T-helper 1 cell (primary cell): ENCODE results near the gene CSKMT.
"Not testable (repeated sequence)": the region's sequence is repeated elsewhere in the genome, so short reads cannot be mapped to it uniquely, and the experiment has no call there.

Experiments used
- DNase-seq, 5 donors: peaks; one replicate each; pipeline ENCODE4 v3.0.0-alpha.2; 2012 to 2020

CSKMT gene

DNA sequence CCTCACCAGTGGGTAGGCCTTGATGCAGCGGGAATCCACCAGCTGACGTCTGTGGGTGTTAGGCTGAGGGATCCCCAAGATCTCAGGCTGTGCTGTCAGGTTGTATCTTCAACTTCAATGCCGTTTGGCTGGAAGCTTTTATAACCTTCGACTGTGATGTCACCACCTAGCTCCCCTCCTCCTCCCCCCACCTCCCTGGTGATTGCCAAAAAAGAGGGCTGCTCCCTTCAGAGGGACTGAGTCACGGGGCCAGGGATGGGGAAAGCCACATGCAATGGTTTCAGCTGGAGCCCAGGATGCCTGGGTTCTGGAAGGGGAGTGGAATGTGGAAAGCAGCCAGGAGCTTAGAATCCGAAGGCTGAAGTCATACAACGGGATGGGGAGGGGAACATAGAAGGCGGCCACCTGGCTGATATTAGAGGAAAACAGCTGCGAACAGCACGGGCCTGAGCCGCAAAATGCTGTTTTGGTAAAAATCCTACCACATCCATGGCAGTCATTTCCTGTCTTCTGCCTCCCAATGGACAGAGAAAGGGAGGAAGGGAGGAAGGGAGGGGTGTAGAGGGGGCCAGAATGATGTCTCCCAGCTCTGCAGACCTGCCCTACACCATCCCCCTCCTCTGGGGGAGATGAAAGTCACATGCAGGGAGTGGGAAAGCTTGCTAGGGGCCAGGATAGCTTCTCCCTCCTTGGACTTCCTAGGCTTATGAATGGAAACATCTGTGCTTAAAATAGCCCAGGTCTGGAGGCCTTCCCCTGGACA, 24.5 kb downstream of the CSKMT start, which contains the start of gene LRRN4CL:
Gene LRRN4CL (minus strand): TSS at position 110 of the 763 bp plus-strand sequence. CDS start 1,022 bp downstream, outside the sequence.
- DNase-seq: no peak

DNA sequence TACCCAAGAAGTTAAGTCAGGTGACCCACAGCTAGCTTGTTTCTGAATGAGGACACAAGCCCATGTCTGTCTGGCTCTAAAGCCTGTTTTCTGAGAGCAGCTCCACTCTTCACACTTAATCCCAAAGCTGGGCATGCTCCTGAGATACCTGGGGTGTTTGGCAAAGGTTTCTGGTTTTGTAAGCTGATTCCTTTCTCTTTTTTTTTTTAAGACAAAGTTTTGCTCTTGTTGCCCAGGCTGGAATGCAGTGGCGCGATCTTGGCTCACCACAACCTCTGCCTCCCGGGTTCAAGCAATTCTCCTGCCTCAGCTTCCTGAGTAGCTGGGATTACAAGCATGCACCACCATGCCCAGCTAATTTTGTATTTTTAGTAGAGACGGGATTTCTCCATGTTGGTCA, 28.5 kb downstream of the CSKMT start:
- not testable (repeated sequence) for DNase-seq

DNA sequence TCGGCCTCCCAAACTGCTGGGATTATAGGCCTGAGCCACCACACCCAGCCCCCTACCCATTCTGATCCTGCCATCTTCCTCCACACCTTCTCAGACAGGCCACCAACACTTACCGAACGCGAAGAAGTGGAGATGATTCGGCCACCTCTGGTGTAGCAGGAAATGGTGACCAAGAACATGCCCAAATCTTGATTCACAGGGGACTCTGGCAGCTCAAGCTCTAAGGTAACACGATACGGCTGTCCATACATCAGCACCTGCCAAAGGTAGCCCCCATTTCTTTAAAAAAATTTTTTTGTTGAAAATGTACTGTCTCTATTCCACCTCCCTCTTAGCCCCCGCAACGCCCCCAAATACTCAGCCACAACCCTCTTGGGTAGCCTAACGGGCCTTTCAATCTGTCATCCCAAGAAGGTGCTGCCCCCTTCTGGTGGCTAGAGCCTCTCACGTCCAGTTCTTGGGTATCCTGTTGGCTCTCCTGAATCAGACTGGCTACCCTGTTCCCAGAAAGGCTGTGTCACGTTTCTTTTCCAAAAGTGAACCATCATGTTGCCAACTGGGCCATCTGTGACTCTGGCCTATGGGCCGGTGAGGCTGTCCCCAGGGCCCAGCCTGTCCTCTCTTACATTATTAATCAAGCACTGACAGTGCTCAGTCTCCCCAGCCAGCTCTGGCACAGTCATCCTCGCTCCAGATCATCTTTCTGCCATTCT, 29.5 kb downstream of the CSKMT start:
- peak; percentile 47 to 75 (median 68) for DNase-seq

DNA sequence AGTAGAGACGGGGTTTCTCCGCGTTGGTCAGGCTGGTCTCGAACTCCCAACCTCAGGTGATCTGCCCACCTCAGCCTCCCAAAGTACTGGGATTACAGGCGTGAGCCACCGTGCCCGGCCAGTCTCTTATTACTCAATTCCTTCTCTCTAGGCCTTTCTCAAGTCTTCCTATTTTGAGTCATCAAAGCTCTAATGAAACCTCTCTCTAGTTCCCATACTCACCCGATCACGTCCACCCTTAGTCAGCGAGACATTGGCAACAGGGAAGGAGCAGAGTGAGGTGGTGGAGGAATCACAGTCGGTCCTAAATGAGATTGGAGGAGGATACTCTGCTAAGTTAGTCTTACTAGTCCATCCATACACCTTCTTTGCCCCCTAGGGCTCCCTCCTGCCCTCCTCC, 37.1 kb downstream of the CSKMT start:
- DNase-seq: no peak

DNA sequence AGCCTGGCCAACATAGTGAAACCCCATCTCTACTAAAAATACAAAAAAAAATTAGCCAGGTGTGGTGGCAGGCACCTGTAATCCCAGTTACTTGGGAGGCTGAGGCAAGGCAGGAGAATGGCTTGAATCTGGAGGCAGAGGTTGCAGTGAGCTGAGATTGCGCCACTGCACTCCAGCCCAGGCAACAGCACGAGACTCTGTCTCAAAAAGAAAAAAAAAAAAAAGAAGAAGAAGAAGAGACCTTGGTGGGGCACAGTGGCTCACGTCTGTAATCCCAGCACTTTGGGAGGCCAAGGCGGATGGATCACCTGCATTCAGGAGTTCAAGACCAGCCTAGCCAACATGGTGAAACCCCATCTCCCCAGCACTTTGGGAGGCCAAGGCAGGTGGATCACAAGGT, 38.8 kb downstream of the CSKMT start:
- DNase-seq: not testable (repeated sequence)

DNA sequence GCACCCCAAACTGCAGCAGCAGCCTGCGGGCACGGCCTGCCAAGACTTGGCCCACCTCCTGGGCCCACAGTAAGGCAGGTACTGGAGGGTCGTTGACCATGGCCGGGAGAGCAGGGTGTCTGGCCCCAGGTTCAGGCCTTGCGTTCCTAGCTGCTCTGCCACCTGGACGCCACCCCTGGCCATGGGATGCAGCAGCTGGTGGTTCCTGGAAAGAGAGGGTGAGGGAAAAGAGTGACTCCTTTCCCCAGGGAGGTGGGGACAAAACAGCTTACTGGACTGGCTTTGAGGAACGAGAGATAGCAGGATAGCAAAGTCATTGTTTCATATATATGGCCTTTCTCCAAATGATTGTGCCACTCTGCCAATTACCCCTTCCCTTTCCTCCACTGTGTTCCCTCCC, 40.3 kb downstream of the CSKMT start:
- no peak for DNase-seq

DNA sequence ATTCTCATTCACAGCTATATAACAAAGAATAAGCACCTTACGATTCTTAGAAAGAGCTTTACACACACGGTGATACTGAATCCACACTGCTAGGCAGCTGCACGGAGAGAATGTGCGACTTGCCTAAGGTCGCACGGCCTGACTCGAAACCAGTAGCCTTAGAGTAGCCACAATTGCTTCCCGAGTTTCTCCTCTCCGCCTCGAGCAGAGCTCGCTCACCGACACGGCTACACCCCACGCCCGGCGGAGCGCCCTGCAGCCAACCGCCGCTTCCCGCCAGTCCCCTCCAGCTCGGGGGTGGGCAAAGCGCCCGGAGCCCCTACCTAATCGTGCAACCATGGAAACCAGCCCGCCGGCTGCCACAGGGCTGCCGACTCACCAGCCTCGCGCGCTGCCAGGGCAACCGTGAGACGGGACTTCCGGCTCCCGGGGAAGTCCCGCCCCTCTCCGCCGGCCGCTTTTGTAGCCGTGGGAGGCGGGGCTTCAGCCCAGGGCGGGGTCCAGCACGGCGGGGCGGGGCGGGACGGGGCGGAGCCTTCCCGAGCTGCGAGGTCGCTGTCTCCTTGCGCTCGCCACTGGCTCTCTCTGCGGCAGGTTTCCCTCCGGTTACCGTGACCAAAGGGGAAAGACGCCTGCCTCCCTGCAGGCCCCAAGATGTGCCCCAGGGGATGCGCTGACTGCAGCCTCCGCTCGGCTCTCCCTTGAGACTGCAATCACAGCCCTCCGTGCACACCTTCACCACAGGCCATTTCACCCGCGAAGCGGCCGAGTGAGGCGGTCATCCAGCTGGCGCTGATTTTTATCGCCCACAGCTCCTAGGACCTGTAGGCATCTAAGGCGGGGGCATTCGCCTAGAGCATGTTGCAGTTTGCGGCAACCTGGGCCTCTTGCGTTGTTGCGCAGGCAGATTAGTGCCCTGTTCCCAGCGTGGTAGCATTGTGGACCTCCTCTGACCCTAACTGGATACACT, 41.1 kb downstream of the CSKMT start:
- peak; percentile 91 to 96 (median 92) for DNase-seq

DNA sequence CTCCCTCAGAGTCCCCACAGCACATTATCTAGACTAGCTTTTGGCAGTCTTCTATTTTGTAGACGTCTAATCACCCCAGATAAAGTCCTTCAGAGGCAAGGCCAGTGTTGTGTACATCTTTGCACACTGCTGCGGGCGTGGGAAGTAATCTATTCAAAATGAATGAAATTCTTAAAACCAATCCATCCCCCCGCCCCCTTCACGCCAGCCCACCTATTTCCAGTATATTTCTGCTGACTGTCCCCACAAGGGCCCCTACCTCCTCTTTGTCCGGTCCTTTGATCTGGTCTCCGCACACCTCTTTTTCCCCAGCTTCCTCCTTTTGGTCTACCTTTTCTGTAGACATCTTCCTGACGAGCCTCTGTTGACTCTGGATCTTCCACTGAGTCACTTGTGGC, 41.7 kb downstream of the CSKMT start:
- no peak for DNase-seq

DNA sequence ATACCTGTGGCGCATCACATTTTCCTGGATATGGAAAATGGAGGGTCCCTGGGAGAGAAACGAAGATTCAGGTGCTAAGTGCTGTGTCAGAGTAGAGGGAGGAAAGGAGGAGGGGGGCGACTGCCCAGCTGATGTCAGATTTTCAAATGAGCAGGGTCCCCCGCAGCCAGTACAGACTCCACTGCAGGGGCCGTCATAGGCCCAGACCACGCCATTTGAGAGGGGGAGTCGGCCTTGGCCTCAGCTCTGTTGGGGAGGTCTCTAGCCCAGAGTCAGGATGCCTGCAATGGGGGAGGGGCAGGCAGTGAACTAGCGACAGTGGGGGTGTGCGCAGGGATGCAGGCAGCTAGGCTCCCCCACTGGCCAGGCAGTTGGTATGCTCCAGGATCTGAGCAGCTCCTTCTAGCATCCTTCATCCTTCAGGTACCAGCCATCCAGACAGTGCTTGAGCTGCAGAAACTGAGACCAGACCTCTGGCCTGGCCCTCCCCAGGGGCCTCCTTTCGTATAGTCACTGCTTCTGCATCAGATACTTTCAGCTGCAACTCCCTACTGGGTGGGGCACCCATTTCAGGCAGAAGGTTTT, 42.3 kb downstream of the CSKMT start, which contains the start of the genes BSCL2 and GNG3:
Gene BSCL2 (minus strand): TSS at position 148 of the 585 bp plus-strand sequence. CDS start 229 bp downstream, outside the sequence.
Gene GNG3 (plus strand): TSS at position 400 of the 585 bp plus-strand sequence. CDS start 620 bp downstream, outside the sequence.
- no peak for DNase-seq

DNA sequence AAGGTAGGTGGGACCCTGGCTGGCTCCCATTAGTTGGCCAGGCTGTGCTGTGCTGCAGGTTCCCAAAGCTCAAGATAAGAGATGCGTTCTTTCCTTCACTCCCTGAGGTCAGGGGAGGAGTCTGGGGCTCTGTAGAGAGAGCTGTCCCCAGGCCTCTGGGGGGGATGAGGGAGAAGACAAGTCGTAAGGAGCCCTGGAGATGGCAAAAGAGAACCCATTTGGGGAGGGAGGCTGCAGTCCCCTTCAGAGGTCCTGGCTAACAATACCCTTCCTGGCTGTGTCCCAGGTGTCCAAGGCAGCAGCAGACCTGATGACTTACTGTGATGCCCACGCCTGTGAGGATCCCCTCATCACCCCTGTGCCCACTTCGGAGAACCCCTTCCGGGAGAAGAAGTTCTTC, 43.3 kb downstream of the CSKMT start:
- no peak for DNase-seq

DNA sequence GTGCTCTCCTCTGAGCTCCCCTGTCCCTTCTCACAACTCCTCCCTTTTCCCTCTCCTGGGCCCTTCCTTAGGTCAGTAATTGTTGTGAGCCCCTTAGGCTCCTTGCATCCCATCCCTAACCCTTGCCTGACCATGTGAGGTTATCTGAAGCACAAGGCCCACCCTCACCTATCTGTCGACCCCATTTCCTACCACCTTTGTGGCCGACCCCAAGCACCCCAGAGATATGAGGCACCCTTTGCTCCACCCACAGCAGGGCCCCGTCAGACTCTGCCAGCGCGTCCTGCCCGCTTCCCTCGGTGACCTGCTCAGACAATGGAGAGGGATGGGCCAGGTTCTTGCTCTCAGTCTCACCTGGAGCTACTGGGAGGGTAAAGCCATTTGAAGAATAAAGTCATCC, 43.7 kb downstream of the CSKMT start:
- peak in 3 of 5 donors; percentile 29 to 36 (median 30) for DNase-seq

DNA sequence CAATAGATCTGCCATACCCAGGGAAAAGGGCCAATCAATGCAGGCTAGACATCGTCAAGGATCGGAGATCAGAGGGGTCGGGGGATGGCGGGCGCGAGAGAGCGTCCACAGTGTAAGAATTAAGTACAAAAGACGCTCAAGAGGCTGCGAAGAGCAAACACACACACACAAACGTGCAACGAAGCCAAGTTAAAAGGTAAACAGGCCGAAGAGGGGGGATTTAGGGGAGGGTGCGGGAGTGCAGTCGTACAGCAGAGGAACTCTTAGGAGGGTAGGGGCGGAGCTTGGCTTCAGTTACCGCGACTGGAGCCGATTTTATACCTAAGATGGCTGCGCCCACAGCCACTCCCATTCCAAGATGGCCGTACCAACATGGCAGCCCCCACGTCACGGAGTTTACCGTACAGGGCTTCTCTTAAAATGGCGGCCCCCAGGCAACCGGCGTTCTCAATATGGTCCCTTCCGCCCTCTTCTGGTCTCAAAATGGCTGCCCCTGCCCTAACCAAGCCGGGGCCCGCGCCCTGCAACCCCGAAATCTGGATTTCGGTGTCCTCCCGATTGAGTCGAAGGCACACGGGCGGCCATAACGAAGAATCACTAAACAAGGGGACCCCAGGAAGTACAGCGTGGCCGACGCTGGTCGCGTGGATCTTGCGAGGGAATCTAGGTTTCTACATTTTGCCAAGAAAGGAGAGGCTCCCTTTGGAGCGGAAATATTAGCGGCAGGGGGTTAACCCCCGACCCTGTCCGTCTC, 44.3 kb downstream of the CSKMT start:
- DNase-seq: peak; percentile 93 to 98 (median 96)

DNA sequence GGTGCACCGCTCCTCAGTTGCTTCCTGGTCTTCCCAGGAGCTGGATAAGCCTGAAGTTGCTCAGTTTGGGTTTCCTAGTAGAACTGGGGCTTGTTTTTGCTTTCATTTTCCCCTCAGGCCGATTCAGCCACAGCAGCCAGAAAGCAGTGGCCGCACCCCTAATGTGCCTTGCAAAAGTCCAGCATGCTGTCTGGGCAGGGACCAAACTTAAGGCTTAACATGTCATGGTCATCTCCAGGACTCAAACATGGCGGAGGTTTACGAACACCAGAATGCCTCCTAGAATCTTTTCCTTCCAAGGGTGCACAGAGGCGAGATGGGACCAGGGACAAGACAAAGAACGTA, 44.9 kb downstream of the CSKMT start:
- peak in 1 of 5 donors; percentile 20 for DNase-seq

DNA sequence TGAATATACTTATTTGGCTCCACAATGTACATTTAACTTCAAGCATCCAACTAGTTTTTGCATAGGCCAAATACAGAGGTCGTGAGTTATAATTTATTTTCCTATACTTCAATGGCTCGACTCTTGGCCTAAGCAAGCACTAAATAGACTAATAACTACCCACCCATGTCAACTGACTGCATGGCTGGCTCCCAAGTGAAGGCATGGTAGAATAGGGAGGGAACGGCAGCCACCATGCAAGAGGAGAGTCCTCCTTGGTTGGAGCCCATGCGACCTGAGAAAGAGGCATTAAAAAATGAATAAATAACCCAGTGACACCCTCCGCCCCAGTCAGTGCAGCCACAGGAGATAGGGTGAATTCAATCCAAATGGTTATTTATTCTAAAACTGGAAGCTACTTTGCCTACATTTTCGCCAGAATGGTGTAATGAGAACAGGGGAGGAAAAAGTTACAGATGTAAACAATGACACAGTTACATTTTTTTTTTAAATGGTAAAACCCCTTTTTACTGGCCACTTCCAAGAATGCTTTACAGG, 47.2 kb downstream of the CSKMT start:
- DNase-seq: no peak

DNA sequence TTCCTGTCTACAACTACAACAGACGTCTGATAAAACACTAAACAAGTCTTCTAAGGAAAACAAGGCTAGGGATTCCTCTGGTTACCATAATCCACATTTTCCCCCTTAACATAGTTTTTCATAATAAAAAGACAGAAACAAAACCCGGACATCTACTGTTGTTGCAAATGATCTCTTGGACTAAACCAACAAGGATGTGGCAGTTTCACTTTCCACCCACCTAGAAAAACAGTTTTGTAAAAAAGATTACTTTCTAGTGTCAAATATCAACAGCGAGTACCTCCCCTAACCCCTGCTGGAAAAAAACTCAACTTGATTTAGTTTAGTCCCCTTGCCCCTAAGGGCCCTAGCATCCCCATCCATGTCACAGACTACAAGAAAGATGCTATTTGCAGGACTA, 47.7 kb downstream of the CSKMT start:
- DNase-seq: peak in 1 of 5 donors; percentile 64

DNA sequence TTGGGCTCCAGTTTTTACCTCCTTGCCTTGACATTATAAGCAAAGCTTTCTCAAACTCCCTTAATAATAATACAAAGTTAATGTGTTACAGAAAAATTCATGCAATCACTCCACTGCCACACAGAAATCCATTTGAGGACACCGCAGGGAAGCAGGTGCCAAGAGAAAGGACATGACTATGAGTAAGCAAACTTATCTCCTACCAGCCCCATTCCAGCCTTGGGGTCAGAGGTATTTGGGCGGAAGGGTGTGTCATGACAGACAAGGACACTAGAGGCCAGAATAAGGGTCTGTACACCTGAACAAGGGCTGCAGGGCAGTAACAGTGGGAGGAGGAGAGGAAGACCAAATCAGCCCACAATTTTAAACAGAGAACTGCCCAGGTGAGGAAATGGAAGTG, 48.2 kb downstream of the CSKMT start:
- no peak for DNase-seq

DNA sequence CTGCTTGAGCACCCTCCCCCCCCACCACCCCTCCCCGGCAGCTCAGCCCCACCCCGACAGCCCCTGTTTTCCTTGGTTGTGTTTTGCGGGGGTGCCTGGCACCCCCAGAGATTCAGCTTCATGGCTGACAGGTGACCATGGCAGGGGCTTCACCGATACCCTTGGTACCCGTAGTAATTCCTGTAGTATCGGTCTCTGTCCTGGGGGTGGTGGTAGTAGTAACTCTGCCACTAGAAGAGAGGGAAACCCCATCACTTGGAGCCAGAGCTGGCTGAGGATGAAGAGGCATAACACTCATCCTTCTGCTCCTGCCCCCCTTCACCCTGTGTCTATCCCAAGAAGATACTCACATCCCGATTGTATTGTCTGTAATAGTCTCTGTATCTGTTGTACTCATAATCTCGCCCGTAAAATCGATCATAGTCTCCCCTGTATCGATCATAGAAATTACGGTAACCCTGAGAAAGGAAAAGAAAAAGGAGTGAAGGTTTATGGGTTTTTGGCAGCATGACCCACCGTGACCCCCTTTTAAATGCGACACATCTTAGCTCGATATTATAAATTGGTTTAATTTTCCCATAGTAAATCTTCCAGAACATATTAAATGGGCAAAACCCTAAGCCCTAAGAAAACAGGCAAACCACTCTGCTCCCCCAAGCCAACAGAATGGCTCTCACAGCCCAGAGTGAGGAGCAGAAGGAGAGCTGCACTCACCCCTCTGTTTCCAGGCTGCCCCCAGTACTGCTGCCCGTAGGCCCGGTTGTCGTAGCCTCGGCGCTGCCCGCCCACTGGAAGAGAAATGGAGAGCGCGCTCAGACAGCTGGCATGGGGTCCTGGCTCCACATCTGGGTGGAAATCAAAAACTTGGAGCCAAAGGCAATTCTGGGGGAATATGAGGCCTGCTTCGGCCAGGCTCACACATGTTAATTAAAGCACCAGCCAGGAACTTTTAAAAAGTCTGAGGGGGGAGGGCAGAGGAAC, 50.3 kb downstream of the CSKMT start:
- DNase-seq: no peak

DNA sequence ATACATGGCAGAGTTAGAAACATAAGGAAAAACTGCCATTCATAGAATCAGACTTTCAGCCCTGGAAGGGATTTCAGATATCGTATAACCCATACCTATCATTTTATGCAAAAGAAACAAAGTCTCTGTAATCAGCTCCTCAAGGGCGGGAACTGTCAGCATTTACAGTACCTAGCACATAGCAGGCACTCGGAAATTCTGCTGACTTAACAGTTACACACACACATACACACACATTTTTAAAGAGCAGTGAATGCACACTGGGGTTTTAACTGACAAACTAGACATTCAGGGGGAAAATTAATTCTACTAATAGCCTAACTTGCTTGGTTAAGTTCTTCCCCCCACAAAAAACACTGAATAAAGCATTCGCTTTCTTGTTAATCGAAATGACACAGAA, 51.1 kb downstream of the CSKMT start:
- DNase-seq: no peak

DNA sequence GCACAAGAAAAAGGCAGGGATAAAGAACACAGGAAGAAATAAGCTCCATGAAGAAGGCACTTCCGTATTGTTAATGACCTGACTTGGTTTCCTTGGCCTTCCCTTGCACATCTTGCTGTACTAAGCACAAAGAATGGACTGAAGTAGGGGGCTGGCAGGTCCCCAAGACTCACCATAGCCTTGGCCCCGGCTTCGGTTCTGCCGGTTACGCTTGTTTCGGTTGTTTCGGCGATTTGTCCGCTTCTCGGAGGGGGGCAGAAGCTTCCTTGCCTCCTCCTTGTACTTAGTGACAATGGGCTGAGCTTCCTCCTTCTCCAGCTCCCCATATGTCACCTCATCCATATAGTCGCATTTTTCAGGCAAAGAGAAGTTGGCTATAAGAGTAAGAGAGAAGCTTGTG, 51.7 kb downstream of the CSKMT start:
- DNase-seq: no peak
